HL-60 (cell line): Measurements from ENCODE around the gene PTPRB.

Experiments used
- DNase-seq, 2 experiments: peaks; one replicate each; pipeline ENCODE4 v3.0.0-alpha.2; 2010 to 2020; ENCODE audit warnings: low read depth in 1 of 2, low spot score in 1 of 2
- H3K27ac ChIP-seq: fragments of 250-450 bp; sonication (Bioruptor Pico); replicated peaks from 2 replicates; pipeline ENCODE4 v1.5.1; 2020; ENCODE audit warnings: mild to moderate bottlenecking, moderate library complexity
- H3K27me3 ChIP-seq: fragments of 250-450 bp; sonication (Bioruptor Pico); 2 replicates; pipeline ENCODE4 v1.5.1; 2021; ENCODE audit warnings: mild to moderate bottlenecking, moderate library complexity; ENCODE audit not compliant: insufficient read depth, poor library complexity, severe bottlenecking
- H3K4me3 ChIP-seq: replicated peaks from 2 replicates; pipeline ENCODE4 v1.5.1; 2011; ENCODE audit warnings: mild to moderate bottlenecking, control low read depth, low read length; ENCODE audit not compliant: insufficient read depth
- GABPA ChIP-seq: IDR thresholded peaks from 2 replicates; pipeline ENCODE4 v1.6.1; 2012; ENCODE audit warnings: low read depth
- POLR2AphosphoS5 ChIP-seq: IDR thresholded peaks from 2 replicates; pipeline ENCODE4 v1.6.1; 2012; ENCODE audit warnings: low read depth
- REST ChIP-seq: IDR thresholded peaks from 2 replicates; pipeline ENCODE4 v1.6.1; 2012; ENCODE audit warnings: low read depth; ENCODE audit not compliant: insufficient replicate concordance
- SPI1 ChIP-seq: IDR thresholded peaks from 2 replicates; pipeline ENCODE4 v1.6.1; 2012; ENCODE audit warnings: low read depth, mild to moderate bottlenecking, borderline replicate concordance
- TF ChIP-seq, protein P1 (sequence below): IDR thresholded peaks from one replicate; pipeline ENCODE4 v1.5.1; 2011; ENCODE audit warnings: low read length, control low read depth, inconsistent platforms; ENCODE audit not compliant: insufficient read depth

PTPRB gene

GRCh38 chr12:70556179-70556869 is 80.9 kb downstream of the PTPRB start:
- H3K27ac ChIP-seq, result no peak overlapping the region
- DNase-seq, result no peak
- no peaks in the 10 kb centered on the region for H3K27me3 ChIP-seq
- TF ChIP-seq GABPA (no peak), POLR2AphosphoS5 (no peak), REST (no peak), SPI1 (no peak)
- TF ChIP-seq, protein P1, sequence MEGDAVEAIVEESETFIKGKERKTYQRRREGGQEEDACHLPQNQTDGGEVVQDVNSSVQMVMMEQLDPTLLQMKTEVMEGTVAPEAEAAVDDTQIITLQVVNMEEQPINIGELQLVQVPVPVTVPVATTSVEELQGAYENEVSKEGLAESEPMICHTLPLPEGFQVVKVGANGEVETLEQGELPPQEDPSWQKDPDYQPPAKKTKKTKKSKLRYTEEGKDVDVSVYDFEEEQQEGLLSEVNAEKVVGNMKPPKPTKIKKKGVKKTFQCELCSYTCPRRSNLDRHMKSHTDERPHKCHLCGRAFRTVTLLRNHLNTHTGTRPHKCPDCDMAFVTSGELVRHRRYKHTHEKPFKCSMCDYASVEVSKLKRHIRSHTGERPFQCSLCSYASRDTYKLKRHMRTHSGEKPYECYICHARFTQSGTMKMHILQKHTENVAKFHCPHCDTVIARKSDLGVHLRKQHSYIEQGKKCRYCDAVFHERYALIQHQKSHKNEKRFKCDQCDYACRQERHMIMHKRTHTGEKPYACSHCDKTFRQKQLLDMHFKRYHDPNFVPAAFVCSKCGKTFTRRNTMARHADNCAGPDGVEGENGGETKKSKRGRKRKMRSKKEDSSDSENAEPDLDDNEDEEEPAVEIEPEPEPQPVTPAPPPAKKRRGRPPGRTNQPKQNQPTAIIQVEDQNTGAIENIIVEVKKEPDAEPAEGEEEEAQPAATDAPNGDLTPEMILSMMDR, result no peak
- no peak overlapping the region for H3K4me3 ChIP-seq

- Histone ChIP-seq H3K27me3 (no peaks in the 10 kb centered on the region), H3K27ac (no peak overlapping the region), H3K4me3 (no peak overlapping the region)
- TF ChIP-seq SPI1 (no peak), GABPA (no peak), REST (no peak), POLR2AphosphoS5 (no peak)
- TF ChIP-seq, protein P1, result no peak
- DNase-seq, result no peak
These were observed 82.1 kb downstream of the PTPRB start for GRCh38 chr12:70555081-70555480.

DNA sequence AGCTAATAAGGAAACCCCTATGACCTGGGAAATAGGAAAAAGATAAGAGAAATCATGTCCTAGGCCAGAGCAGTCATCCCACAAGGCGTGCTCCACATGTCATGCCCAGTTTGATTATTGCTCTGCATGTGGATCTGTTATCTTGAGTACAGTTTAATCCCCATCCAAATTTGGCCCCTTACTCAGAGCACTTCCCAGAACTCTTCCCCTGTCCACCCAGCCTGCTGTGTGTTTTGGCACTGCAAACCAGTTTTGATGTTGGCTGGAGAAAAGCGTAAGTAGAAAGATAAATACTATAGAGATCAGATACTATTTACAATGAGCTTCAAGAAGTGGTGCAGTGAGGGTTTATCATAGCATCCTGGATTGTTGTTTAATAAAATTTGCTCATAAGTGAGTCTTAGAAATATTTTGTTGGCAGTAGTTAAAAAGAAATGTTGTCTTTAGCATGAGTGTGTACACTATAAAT is 83.8 kb downstream of the PTPRB start:
- Histone ChIP-seq H3K4me3 (no peak overlapping the region), H3K27ac (no peak overlapping the region), H3K27me3 (no peaks in the 10 kb centered on the region)
- TF ChIP-seq REST, result no peak
- no peak for TF ChIP-seq SPI1
- no peak for TF ChIP-seq POLR2AphosphoS5
- TF ChIP-seq, protein P1, result no peak
- no peak for TF ChIP-seq GABPA
- DNase-seq, result no peak
